HG03139 (cell line): ENCODE measurements around the gene ADAMTS18.
"Not testable (repeated sequence)": the region's sequence is repeated elsewhere in the genome, so short reads cannot be mapped to it uniquely, and the experiment has no call there.

Source experiments
- ATAC-seq: cut with Tn5 transposase; IDR thresholded peaks from one replicate; pipeline ENCODE4 v1.9.1; 2021; ENCODE audit not compliant: unreplicated experiment

ADAMTS18 gene

DNA sequence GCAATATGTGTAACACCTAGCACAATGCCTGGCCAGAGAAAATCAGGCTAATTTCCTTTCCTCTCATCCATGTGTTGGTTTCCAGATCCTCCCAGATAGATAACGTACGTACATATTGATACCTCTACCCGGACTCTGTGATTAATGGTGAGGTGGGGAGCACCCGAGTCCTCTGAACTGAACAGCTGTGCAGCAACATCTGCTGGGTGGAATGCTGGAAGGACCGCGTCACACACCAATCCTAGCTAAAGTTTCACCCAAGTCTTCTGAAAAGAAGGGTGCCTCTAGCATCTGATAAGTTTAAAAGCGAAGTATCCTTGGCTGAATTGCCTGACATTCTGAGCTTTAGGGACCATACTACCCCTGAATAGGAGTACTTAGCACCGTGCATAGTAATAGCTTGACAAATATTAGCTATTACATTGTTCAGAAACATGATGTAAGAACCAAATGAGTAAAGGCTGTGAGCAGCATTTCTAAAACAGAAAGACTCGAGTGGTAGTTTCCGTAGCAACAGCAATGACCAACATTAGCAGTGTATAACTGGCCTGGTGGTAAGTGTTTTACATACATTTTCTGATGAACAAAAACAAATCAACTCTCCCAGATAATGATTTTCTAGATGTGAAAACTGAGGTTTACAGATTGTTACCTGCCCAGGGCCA is 144.3 kb downstream of the ADAMTS18 start:
- no peak for ATAC-seq

DNA sequence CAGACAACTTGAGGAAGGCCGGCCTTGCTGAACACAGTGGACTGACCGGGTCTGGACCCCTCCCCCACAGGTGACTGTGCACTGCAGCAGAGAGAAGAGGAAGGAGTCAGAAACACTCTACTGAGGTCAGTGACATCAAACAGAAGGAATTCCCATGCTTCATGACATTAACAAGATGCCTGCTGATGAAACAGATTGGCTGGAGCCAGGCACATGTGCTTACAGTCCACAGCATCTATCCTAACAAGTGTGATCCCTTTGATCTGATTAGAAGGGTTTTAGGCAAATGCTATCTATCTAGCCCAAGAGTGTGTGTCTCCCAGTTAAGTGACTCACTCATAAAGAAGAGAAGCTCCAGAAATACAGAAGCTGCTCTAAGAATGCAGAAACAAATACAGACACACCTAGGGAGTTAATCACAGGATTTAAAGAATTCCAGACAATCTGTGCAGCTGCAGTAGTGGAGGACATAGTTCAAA is 145.5 kb downstream of the ADAMTS18 start:
- ATAC-seq, result no peak

DNA sequence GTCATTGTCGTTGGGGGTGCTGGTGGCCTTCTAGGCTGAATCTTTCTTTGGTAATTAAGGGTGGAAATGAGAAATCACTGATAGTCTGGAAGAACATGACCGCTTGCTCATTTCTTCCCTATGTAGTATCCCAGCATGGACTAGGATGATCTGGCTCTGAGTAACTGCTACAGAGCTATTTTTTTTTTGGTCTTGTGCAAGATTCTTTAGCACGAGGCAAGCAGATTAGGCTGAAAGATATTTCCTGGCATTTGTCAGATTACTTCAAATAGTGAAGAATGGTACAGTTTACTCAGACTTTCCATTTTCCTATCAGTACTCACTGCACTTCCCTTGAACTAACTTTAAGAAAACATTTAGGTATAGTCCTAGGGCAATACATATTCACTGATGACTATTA is 146.6 kb downstream of the ADAMTS18 start:
- no peak for ATAC-seq

DNA sequence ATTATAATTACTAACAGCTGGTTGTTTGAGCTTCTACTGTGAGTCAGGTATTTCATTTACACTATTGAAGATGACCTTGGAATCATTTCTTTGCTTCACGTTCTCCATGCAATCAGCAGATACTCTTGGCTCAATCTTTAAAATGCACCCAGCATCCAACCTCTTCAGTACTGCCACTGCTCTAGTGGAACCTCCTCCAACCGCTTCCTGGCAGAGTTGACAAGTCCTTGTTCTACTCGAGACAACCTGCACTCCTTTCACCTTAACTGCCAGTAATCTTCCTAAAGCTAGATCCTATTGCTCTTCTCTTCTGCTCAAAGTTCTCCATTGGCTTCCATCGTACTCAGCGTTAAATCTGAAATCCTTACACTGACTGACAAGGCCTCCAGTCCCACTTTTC is 149.2 kb downstream of the ADAMTS18 start:
- ATAC-seq, result no peak

DNA sequence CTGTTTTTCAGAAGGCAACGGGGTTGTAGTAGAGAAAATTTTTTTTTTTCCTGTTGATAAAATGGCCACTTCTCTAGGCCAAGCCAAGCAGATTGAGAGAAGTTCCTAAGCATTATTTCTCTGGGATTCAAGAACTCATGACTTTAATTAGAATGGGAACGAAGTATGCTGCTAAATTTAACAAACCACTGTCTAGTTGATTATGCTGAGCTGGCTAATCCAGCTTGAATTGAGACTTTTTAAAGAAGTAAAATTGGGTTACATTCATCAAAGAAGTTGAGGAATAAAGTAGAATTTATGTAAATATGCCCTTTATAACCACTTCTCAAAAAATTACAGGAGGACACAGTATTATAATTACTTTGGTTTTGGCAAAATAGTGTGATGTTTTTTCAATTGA is 152.5 kb downstream of the ADAMTS18 start:
- ATAC-seq, result no peak

DNA sequence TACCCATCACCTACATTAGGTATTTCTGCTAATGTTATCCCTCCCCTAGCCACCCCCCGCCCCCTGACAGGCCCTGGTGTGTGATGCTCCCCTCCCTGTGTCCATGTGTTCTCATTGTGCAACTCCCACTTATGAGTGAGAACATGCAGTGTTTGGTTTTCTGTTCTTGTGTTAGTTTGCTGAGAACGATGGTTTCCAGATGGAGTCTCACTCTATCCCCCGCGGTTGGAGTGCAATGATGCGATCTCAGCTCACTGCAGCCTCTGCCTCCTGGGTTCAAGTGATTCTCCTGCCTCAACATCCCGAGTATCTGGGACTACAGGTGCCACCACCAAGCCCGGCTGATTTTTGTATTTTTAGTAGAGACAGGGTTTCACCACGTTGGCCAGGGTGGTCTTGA is 155.5 kb downstream of the ADAMTS18 start:
- not testable (repeated sequence) for ATAC-seq

DNA sequence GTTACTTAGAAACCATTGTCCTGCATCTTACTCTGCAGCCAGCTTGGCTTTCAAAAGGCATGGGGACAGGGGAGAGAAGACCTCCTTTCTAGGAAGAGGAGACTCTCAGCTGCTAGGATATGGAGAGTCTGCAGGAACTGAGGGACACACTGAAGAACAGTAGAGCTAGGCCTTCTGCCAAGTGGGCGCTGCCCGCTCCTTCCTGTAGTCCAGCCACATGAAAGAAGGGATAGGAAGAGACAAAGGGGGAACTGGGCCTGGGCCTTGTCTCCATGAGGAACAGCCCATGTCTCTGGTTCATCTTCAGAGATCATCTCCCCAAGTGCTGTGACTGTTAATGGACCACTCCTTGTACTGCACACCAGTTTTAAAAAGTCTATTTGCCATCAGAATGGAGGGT is 157.3 kb downstream of the ADAMTS18 start:
- ATAC-seq, result no peak

DNA sequence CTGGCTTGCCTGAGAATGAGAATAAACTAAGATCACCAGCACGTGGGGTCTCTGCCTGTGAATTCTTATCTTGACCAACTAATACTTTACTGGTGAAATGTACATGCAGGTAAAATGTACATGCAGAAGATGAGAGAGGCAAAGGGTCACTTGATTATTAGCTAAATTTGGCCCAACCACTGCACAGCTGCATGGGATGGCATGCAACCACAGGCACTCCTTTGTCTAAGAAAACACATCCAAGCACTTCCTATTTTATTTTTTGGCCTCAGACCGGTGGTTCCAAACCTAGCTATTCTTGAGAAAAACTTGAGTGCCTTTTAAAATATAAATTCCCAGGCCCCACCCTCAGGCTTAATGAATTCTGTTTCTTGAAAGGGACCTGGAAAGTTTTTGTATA is 157.7 kb downstream of the ADAMTS18 start:
- no peak for ATAC-seq

DNA sequence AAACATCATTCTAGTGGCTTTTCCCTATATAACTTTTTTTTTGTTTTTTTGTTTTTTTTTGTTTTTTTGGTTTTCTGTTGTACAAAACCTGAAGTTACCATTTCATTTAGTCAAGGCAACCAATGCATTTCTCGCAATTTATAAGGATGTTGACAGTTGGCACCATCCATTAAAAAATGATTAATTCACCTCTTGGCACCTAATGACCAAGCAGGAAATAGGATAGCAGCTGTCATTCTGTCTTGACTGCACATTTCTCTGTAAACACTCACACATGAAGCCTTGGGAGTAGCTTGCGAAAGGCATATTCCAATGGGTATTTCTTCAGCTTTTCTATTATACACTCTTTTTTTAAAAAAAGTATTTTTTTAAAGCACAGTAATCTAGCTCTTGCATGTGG is 158.2 kb downstream of the ADAMTS18 start:
- ATAC-seq, result no peak

DNA sequence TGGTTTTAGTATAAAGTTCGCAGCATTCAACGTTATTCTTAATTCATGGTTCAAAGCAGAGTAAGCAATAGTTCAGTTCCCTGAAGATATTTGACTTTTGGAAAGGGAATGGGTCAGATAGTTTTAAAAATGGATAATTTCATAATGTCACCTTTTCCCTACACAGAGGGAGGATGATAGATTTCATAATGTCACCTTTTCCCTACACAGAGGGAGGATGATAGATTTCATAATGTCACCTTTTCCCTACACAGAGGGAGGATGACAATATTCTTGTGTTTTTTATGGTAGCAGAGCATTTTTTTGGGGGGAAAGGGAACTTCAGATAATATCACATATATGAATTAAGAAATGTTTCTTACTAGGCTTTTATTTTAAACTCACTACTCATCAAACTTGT is 159.5 kb downstream of the ADAMTS18 start:
- ATAC-seq, result not testable (repeated sequence)

DNA sequence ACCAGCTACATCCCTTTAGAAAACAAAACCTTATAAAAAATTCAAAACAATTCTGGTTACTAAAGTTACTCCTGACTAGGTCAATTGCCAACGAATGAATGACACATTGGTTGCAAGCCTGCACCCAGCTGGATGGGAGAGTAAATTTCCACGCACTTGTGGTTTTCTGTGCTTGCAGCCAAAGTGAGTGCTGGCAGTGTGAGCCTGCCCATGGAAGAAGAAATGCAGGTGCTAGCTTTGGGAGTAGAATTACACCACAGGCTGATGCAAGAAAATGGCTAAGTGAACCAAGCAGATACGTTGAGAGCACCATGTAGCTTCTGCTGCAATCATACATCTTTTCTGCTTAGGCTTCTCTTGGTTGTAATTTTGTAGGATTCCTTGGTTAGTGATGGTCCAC is 161.0 kb downstream of the ADAMTS18 start:
- no peak for ATAC-seq

DNA sequence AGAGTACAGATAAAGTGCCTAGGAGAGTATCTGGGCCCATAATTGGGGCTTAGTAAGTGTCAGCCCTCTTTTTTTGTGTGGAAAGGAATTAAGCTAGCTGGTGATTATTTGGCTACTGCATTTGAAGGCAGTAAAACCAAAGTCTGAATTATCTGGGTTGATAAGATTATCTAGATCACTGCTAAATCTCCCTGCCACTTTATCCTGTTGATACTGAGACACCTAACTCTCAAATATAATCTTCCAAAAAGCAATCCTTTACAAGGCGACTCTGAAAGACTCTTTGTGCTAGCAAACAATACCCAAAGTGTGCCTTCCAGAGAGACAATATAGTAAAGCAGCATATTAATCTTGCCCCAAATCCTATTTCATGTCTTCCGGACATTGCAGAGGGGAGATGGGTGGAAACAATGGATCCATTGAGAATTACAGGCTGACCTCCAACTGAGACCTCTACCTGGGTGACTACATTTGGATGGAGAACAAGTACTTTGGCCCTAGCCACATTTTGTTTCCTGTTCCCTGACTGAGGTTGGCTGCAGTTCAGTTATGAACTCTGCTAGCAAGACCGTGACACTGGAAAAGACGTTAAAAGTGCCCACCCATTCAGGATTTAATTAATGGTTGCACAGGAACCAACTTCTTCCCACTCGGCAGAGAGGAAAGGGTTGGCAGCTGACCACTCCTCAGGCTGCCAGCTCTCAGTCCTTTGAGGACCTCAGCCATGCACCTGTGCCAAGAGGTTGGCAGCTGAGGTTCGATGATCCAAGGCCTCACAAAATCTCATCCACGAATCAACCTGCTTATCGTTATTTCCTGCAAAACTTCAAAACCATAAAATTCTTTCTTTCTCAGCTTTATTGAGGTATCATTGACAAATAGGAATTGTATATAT is 163.1 kb downstream of the ADAMTS18 start:
- ATAC-seq, result no peak

DNA sequence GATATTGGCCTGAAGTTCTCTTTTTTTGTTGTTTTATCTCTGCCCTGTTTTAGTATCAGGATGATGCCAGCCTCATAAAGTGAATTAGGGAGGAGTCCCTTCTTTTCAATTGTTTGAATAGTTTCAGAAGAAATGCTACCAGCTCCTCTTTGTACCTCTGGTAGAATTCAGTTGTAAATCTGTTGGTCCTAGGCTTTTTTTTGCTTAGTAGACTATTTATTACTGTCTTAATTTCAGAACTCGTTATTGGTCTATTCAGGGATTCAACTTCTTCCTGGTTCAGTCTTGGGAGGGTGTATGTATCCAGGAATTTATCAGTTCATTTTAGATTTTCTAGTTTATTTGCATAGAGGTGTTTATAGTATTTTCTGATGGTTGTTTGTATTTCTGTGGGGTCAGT is 168.6 kb downstream of the ADAMTS18 start:
- not testable (repeated sequence) for ATAC-seq

DNA sequence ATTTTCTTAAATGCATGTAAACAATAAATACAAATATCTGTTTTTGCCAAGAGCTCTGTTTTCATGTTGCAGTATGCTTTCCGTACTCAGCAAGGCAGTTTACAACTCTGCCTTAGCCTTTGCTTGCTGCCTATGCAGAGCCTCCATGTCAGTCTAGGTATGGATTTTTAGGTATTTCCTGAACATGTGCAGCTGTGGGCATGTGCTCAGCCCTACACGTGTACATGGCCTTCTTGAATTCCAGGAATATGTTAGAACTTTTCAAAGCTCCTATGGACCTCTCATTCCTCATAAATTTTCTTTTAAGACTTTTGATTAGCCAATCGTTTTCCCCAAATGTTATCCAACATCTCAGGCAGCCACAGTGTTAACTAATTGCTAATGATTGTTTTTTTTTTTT is 171.9 kb downstream of the ADAMTS18 start:
- no peak for ATAC-seq

DNA sequence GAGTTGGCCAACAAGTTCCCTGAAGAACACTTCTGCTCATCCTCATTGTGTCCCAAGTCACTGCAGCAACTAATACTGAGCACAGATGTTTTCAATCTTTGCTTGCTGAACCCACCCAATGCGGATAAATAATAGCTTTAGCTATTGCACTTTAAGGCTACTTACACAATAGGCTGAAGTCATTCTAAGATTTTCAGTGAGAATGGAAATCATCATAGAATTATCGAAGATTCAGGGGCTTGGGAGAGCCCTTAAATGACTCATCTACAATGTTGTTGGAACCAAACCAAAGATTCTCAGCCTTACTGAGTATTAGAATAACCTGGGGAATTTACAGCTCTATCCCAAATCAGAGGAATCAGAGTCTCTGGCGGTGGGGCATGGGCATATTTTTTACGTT is 184.4 kb downstream of the ADAMTS18 start:
- ATAC-seq, result no peak

DNA sequence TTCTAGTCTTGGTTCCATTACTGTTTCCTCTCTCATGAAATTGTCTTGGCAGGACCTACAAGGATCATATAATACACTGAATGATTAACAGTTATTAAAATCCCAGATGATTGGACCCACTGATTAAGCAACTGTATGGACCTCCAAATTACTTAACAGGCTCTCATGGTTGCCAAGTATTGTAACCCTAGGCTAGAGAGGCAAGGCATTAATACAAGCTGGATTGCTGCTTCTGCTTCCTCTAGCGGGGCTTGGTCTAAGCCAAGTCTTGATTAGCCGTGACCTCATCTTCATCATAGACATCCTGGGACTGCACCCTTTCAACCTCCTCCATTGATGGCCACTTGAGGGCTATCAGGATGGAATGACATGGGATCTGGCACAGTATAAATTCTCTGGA is 188.7 kb downstream of the ADAMTS18 start:
- ATAC-seq, result no peak

DNA sequence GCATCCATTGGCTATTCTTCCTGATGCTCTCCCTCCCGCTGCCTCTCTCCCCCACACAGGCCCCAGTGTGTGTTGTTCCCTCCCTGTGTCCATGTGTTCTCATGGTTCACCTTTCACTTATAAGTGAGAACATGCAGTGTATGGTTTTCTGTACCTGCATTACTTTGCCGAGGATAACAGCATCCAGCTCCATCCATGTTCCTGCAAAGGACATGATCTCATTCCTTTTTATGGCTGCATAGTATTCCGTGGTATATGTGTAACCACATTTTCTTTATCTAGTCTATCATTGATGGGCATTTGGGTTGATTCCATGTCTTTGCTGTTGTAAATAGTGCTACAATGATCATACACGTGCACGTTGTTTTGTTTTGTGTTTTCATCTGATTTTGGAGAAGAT is 192.4 kb downstream of the ADAMTS18 start:
- ATAC-seq, result not testable (repeated sequence)

DNA sequence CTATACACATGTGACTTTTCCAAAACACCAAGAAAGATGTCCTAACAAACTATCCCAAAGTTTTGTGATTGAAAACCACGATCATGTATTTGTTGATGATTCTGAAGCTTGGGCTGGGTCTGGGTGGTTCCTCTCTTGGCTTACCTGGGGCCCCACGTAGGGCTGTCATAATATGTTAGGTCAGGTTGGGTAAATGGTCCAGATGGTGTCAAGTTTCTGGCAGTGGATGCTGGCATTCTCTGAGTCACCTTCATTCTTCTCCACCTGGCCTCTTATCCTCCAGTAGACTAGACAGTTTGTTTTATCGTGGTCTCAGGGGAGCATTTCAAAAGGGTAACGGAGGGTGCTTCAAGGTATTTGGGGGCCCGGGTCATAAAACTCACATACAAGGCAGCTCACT is 196.2 kb downstream of the ADAMTS18 start:
- ATAC-seq, result no peak

DNA sequence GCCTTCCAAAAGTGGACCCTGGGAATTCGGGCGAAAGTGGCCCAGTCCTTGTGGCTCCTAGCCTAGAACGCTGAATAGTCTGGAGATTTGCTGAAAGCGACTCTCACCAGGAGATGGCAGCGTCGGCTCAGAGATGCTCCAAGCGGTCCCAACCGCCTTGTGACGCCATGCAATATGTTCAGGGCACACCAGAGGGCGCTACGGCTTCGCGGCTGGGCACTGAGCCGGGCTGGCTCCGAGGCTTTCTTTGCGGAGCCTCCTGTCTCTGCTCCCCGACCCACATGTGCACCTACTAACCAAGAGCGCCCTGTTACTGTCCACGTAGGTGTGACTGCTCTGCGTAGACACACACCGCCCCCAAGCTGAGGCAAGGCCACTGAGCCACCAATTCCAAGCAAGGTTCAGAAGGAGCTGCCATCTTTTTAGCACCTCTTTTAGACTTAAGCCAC is 198.7 kb downstream of the ADAMTS18 start:
- ATAC-seq, result peak; percentile 99

DNA sequence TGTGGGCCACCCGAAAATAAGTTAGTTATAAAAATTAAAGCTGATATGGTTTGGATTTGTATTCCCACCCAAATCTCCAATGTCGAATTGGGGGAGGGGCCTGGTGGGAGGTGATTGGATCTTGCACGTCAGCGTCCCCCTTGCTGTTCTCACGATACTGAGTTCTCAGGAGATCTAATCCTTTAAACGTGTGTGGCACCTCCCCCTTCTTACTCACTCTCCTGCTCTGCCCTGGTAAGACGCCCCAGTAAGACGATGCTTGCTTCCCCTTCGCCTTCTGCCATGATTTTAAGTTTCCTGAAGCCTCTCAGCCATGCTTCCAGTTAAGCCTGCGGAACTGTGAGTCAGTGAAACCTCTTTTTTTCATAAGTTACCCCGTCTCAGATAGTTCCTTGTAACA is 200.2 kb downstream of the ADAMTS18 start:
- no peak for ATAC-seq

DNA sequence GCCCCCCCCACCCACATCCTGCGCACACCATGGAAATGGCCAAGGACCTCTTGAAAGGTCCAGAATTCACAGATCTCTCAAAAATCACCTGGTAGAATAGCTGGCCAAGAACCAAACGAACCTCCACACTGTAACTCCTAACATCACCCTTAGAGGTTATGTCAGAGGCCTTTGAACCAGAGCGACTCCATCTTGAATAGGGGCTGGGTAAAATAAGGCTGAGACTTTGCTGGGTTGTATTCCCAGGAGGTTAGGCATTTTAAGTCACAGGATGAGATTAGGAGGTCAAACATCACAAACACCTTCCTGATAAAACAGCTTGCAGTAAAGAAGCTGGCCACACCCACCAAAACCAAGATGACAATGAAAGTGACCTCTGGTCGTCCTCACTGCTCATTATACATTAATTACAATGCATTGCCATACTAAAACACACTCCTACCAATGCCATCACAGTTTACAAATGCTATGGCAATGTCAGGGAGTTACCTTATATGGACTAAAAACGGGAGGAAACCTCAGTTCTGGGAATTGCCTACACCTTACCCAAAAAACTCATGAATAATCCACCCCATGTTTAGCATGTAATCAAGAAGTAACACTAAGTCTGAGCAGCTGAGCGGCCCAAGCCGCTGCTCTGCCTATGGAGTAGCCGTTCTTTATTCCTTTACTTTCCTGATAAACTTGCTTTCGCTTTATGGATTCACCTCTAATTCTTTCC is 200.9 kb downstream of the ADAMTS18 start:
- no peak for ATAC-seq
